IgD-negative memory B cell (primary cell): Measurements from ENCODE around the gene HINT3. TPM values are rescaled to one million over a fixed set of nuclear protein-coding genes. Genes with fewer than 3 reads are reported as not detected.
"Not testable (repeated sequence)": the region's sequence is repeated elsewhere in the genome, so short reads cannot be mapped to it uniquely, and the experiment has no call there.

ENCODE experiments used
- H3K27ac Mint-ChIP-seq, 3 donors: one replicate each; pipeline ENCODE4 v1.8.0; 2020 to 2022; ENCODE audit warnings: mild to moderate bottlenecking in 3 of 3, mixed read lengths in 3 of 3, moderate library complexity in 1 of 3
- H3K27me3 Mint-ChIP-seq: one replicate; pipeline ENCODE4 v1.8.0; 2021; ENCODE audit warnings: mixed read lengths
- H3K36me3 Mint-ChIP-seq: one replicate; pipeline ENCODE4 v1.8.0; 2020; ENCODE audit warnings: mild to moderate bottlenecking, mixed read lengths
- H3K4me1 Mint-ChIP-seq, 3 donors: one replicate each; pipeline ENCODE4 v1.8.0; 2020 to 2022; ENCODE audit warnings: mixed read lengths in 3 of 3, mild to moderate bottlenecking in 1 of 3
- H3K4me3 Mint-ChIP-seq, 4 donors: one replicate each; pipeline ENCODE4 v1.8.0; 2020 to 2022; ENCODE audit warnings: mild to moderate bottlenecking in 4 of 4, mixed read lengths in 4 of 4, moderate library complexity in 3 of 4
- H3K9me3 Mint-ChIP-seq, 3 donors: one replicate each; pipeline ENCODE4 v1.8.0; 2020 to 2021; ENCODE audit warnings: mixed read lengths in 3 of 3, mild to moderate bottlenecking in 1 of 3
- polyA plus RNA-seq: library from polyadenylated mRNA; unstranded; fragments of 300-500 nt; fragmentation: Illumina TruSeq; gene quantifications from one replicate; pipeline ENCODE4 v1.2.3, GENCODE V29; 2021

Gene HINT3
- polyA plus RNA-seq, 1 donor from 2014 or later, result 13.3 TPM

GRCh38 chr6:125947615-125948014 lies 9.0 kb upstream of the HINT3 start:
- no peak overlapping the region for H3K27ac Mint-ChIP-seq
- no peaks in the 10 kb centered on the region for H3K9me3 Mint-ChIP-seq
- no peak overlapping the region for H3K4me3 Mint-ChIP-seq
- H3K4me1 Mint-ChIP-seq, result no peaks in the 10 kb centered on the region
- no peaks in the 10 kb centered on the region for H3K36me3 Mint-ChIP-seq
- peaks cover 1% of the 10 kb centered on the region for H3K27me3 Mint-ChIP-seq

DNA sequence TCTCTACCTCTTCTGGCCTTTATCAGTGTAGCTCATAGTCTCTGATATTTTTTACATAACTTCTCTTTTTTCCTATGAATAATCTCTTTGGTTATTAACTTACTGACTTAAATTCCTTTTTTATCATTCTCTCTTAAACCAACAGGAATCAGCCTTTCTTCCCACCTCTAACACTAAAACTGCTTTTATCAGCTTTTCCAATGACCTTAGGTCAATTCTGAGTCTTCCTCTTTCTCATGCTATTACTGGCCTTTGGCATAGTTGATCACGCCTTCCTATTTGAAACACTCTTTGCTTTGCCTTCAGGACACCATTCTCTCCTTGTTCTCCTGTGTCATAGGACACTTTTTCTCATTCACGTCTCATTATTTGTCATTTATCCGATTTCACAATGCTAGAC lies 8.1 kb upstream of the HINT3 start:
- Mint-ChIP-seq H3K36me3 (no peaks in the 10 kb centered on the region), H3K27me3 (peaks cover 2% of the 10 kb centered on the region), H3K4me3 (no peak overlapping the region), H3K4me1 (no peaks in the 10 kb centered on the region), H3K27ac (no peak overlapping the region), H3K9me3 (no peaks in the 10 kb centered on the region)

DNA sequence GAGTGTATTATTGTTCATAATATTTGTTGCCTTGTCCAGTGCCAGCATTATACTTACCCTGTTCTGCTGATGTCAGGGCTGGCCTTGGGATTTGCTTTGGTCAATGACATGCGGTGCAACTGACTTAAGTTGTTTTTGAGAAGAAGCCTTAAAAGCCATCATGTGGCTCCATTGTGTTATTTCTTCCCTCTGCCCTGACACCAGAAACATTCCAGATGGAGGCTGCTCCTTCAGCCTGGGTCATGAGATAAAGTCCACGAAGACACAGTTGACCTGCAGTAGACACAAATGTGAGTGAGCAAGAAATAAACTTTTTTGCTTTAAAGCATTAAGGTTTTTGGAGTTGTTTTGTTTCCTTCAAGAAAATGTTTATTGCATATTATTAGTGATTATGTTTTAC lies 7.5 kb upstream of the HINT3 start:
- Mint-ChIP-seq H3K4me3 (no peak overlapping the region), H3K27ac (no peak overlapping the region), H3K9me3 (no peaks in the 10 kb centered on the region), H3K4me1 (no peaks in the 10 kb centered on the region), H3K36me3 (no peaks in the 10 kb centered on the region), H3K27me3 (peaks cover 2% of the 10 kb centered on the region)

GRCh38 chr6:125950293-125950692 lies 6.3 kb upstream of the HINT3 start:
- Mint-ChIP-seq H3K36me3 (no peaks in the 10 kb centered on the region), H3K27me3 (peaks cover 2% of the 10 kb centered on the region), H3K9me3 (no peaks in the 10 kb centered on the region)

GRCh38 chr6:125950716-125951115 lies 5.9 kb upstream of the HINT3 start:
- H3K27ac Mint-ChIP-seq, H3K4me1 Mint-ChIP-seq, H3K4me3 Mint-ChIP-seq, H3K36me3 Mint-ChIP-seq, H3K27me3 Mint-ChIP-seq, H3K9me3 Mint-ChIP-seq: not testable (repeated sequence)

More at GRCh38 chr6:125950293-125950692, 6.3 kb upstream of the HINT3 start:
- no peak overlapping the region for H3K4me3 Mint-ChIP-seq
- H3K27ac Mint-ChIP-seq, result no peak overlapping the region
- peaks cover 0 to 1% (median 0%) of the 10 kb centered on the region in 3 donors for H3K4me1 Mint-ChIP-seq

- Mint-ChIP-seq H3K4me3 (peak overlapping the region in 1 of 4 donors; percentile 25), H3K9me3 (no peaks in the 10 kb centered on the region), H3K27ac (no peak overlapping the region), H3K36me3 (no peaks in the 10 kb centered on the region), H3K27me3 (peaks cover 2% of the 10 kb centered on the region), H3K4me1 (peaks cover 0 to 5% (median 0%) of the 10 kb centered on the region in 3 donors)
Observed at GRCh38 chr6:125951323-125951722, 5.2 kb upstream of the HINT3 start.

DNA sequence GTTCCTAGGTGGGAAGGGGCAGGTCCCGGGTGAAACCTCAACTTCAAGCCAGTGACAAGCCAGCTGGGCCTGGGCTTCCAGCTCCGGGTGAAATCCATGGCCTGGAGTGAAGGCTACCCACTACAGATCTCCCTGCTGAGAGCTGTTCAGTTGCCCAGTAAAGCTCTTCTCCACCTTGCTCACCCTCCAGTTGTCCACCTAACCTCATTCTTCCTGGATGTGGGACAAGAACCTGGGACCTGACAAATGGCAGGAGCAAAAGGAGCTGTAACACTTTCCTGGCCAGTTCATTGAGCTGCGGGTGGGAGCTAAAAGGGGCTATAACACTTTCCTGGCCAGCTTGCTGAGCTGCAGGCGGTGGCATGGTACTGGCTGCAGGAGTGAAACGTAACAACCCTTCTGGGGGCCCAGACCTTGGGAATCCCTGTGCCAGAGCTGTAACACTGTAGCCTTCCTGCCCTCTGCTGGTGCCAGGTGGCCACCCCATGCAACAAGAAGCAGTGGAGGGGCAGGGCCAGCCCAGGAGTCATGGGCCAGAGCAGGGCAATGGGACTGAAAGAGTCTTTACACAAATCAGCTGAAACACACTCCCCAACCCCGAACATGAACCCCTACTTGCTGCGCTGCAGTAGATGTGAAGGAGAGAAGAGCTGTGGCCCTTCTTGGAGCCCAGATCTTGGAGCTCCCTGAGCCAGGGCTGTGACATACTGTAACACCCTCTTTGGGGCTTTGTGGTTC lies 3.6 kb upstream of the HINT3 start:
- Mint-ChIP-seq H3K9me3 (no peaks in the 10 kb centered on the region), H3K27ac (no peak overlapping the region), H3K4me1 (peaks cover 0 to 5% (median 2%) of the 10 kb centered on the region in 3 donors), H3K4me3 (no peak overlapping the region), H3K36me3 (no peaks in the 10 kb centered on the region), H3K27me3 (peaks cover 2% of the 10 kb centered on the region)

GRCh38 chr6:125953502-125953875 lies 3.1 kb upstream of the HINT3 start:
- Mint-ChIP-seq H3K27me3 (peaks cover 2% of the 10 kb centered on the region), H3K4me3 (no peak overlapping the region), H3K36me3 (no peaks in the 10 kb centered on the region), H3K27ac (peak overlapping the region in 1 of 3 donors; percentile 33), H3K9me3 (no peaks in the 10 kb centered on the region), H3K4me1 (peaks cover 0 to 5% (median 2%) of the 10 kb centered on the region in 3 donors)

DNA sequence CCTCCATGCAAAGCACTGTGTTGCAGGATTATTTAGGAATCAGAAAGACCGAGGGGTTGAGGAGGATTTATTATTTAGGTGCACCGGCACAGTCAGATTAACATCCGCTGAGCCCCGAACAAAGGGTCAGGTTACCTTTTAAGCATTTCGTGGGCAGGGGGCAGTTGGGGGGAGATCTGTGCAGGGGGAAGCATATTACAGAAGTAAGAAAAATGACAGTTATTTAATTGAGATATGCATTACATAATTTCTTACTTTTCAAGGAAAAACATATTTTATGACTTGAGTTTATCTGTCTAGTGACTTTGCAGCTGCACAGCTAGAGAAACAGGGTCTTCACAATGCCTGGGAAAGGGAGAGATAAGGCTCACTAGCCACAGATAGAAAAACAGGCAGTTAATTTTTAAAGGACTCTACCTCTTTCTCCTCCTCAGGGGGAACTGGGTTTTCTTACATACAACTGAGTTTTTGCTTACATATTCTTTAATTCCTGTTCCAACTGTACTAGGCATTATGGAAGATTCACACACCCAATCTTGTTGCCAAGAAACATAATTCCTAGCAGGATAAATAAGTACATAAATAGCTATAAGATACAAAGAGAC lies 1.7 kb upstream of the HINT3 start:
- Mint-ChIP-seq H3K36me3 (no peaks in the 10 kb centered on the region), H3K27me3 (peaks cover 2% of the 10 kb centered on the region), H3K4me1 (peaks cover 0 to 5% (median 2%) of the 10 kb centered on the region in 3 donors), H3K4me3 (peak overlapping the region in 2 of 4 donors; percentile 41 to 54), H3K9me3 (no peaks in the 10 kb centered on the region), H3K27ac (peak overlapping the region in 1 of 3 donors; percentile 51)

GRCh38 chr6:125955973-125956372 lies 597 bp upstream of the HINT3 start:
- Mint-ChIP-seq H3K4me1 (peaks cover 2 to 7% (median 3%) of the 10 kb centered on the region in 3 donors), H3K27ac (no peak overlapping the region), H3K9me3 (no peaks in the 10 kb centered on the region), H3K36me3 (no peaks in the 10 kb centered on the region), H3K27me3 (peaks cover 1% of the 10 kb centered on the region), H3K4me3 (no peak overlapping the region)

- Mint-ChIP-seq H3K9me3 (no peaks in the 10 kb centered on the region), H3K27me3 (peaks cover 1% of the 10 kb centered on the region), H3K4me3 (no peak overlapping the region), H3K36me3 (no peaks in the 10 kb centered on the region), H3K4me1 (peaks cover 3 to 16% (median 4%) of the 10 kb centered on the region in 3 donors), H3K27ac (no peak overlapping the region)
Observed at GRCh38 chr6:125957391-125957693, 772 bp downstream of the HINT3 start.

- Mint-ChIP-seq H3K9me3 (no peaks in the 10 kb centered on the region), H3K4me1 (peaks cover 3 to 16% (median 9%) of the 10 kb centered on the region in 3 donors), H3K36me3 (peaks cover under 1% of the 10 kb centered on the region), H3K27ac (no peak overlapping the region), H3K27me3 (peaks cover 1% of the 10 kb centered on the region), H3K4me3 (no peak overlapping the region)
Observed at GRCh38 chr6:125957845-125958244, 1.3 kb downstream of the HINT3 start.

DNA sequence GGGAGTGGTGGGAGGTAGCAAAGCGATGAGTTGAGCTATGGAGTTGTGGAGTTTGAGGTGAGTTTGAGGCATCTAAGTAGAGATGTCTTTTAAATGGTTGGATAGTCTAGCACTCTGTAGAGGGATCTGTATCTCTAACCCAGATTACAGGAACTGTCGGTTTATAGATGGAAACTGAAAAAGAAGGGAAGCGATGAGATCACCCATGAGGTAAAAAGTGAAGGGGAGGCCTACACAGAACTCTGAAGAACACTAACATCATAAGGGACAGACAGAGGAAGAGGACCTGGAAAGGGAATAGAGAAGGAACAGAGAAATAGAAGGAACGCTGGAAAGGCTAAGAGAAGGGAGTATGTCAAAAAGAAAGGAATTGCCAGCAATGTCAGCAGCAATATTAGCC lies 2.5 kb downstream of the HINT3 start:
- Mint-ChIP-seq H3K27me3 (no peaks in the 10 kb centered on the region), H3K9me3 (no peaks in the 10 kb centered on the region), H3K4me3 (no peak overlapping the region), H3K4me1 (peaks cover 5 to 26% (median 20%) of the 10 kb centered on the region in 3 donors), H3K36me3 (peaks cover 2% of the 10 kb centered on the region), H3K27ac (no peak overlapping the region)

- no peaks in the 10 kb centered on the region for H3K9me3 Mint-ChIP-seq
- H3K4me3 Mint-ChIP-seq, result no peak overlapping the region
- H3K27ac Mint-ChIP-seq, result no peak overlapping the region
- H3K36me3 Mint-ChIP-seq, result peaks cover 2% of the 10 kb centered on the region
- peaks cover 8 to 24% (median 24%) of the 10 kb centered on the region in 3 donors for H3K4me1 Mint-ChIP-seq
- no peaks in the 10 kb centered on the region for H3K27me3 Mint-ChIP-seq
Observed at GRCh38 chr6:125961117-125961516, 4.5 kb downstream of the HINT3 start.

DNA sequence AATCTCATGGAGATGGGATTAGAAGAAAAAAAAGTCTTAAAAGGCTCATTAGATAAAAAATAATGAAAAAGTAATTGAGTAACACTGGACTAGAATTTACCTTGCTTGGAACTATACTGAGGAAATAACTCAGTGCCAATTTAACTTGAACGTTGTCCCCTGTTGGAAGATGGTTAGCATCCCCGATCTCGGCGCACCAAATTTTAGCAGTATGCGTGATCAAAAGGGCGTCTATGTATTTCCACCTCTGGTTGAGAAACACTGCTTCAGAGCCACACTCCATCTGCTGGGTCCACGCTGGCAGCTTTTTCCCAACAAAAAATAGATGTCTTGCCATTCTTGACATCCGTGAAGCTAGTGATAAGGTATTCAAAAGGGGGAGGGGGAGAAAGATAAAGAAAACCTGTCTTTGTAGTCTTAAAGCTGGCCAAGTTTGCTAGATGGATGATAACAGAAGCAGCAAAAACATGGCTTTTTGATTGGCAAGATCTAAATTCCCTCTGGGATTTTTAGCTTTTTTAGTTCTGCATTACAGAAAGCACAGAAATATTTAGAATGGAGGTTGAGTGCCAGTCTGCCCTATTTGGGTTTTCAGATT lies 6.4 kb downstream of the HINT3 start:
- H3K9me3 Mint-ChIP-seq, result no peaks in the 10 kb centered on the region
- H3K27me3 Mint-ChIP-seq, result no peaks in the 10 kb centered on the region
- no peak overlapping the region for H3K27ac Mint-ChIP-seq
- H3K4me1 Mint-ChIP-seq, result peaks cover 19 to 38% (median 33%) of the 10 kb centered on the region in 3 donors
- peaks cover 6% of the 10 kb centered on the region for H3K36me3 Mint-ChIP-seq
- no peak overlapping the region for H3K4me3 Mint-ChIP-seq

DNA sequence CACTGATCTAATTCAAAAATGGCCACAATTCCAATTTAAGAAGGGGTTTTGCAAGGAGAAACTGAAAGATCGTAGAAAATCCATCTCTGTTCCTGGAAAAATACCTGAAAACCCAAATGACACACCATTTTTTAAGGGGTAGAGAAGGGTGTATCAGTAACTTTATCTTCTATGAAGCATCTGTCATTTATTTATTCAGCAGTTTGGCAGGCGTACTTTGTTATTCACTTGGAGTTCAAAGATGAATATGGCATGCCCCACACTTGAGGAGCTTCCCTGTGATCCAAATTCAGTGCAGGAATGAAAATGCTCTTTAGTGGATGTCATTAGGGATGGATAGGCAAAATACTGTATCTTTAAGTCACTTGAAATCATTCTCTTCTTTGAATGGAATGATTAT lies 7.2 kb downstream of the HINT3 start:
- Mint-ChIP-seq H3K36me3 (peaks cover 6% of the 10 kb centered on the region), H3K27me3 (no peaks in the 10 kb centered on the region), H3K9me3 (no peaks in the 10 kb centered on the region), H3K4me3 (no peak overlapping the region), H3K27ac (no peak overlapping the region), H3K4me1 (peaks cover 28 to 46% (median 41%) of the 10 kb centered on the region in 3 donors)
